KMS-11 (cell line): ENCODE results near the gene ESYT1.
A peak's percentile ranks its signal among the peaks of the same experiment; 100 is the strongest.

Experiments
- H2AFZ ChIP-seq: fragments of 200-600 bp; sonication (generic); 2 replicates; pipeline ENCODE4 v1.6.1; 2016; ENCODE audit warnings: antibody characterized with exemption, mixed run types, low read depth
- H3K27ac ChIP-seq: fragments of 200-600 bp; sonication (generic); 2 replicates; pipeline ENCODE4 v1.6.1; 2016; ENCODE audit warnings: mild to moderate bottlenecking, mixed run types
- H3K27me3 ChIP-seq: fragments of 200-600 bp; sonication (generic); 2 replicates; pipeline ENCODE4 v1.6.1; 2017; ENCODE audit warnings: mild to moderate bottlenecking, low read depth, mixed run types, moderate library complexity; ENCODE audit not compliant: insufficient read depth
- H3K36me3 ChIP-seq: fragments of 200-600 bp; sonication (generic); 2 replicates; pipeline ENCODE4 v1.6.1; 2017; ENCODE audit warnings: mild to moderate bottlenecking, mixed run types; ENCODE audit not compliant: insufficient read depth
- H3K4me1 ChIP-seq: fragments of 200-600 bp; sonication (generic); 2 replicates; pipeline ENCODE4 v1.6.1; 2016; ENCODE audit warnings: mild to moderate bottlenecking, low read depth, mixed run types; ENCODE audit not compliant: poor library complexity, severe bottlenecking
- H3K4me2 ChIP-seq: fragments of 200-600 bp; sonication (generic); 2 replicates; pipeline ENCODE4 v1.7.0; 2016; ENCODE audit warnings: mild to moderate bottlenecking, mixed run types
- H3K4me3 ChIP-seq: fragments of 200-600 bp; sonication (generic); IDR thresholded peaks from 2 replicates; pipeline ENCODE4 v1.6.1; 2017; ENCODE audit warnings: low read depth, low read length, mixed read lengths; ENCODE audit not compliant: insufficient read depth
- H3K79me2 ChIP-seq: fragments of 200-600 bp; sonication (generic); 2 replicates; pipeline ENCODE4 v1.6.1; 2016; ENCODE audit warnings: low read depth, mixed run types; ENCODE audit not compliant: insufficient read depth
- H3K9ac ChIP-seq: fragments of 200-600 bp; sonication (generic); 2 replicates; pipeline ENCODE4 v1.6.1; 2016; ENCODE audit warnings: mild to moderate bottlenecking, mixed run types
- H4K20me1 ChIP-seq: fragments of 200-600 bp; sonication (generic); 2 replicates; pipeline ENCODE4 v1.6.1; 2016; ENCODE audit warnings: mild to moderate bottlenecking, mixed run types; ENCODE audit not compliant: insufficient read depth
- TF ChIP-seq, protein P1 (sequence below): fragments of 200-600 bp; sonication (generic); conservative IDR thresholded peaks from 2 replicates; pipeline ENCODE4 v1.6.1; 2017; ENCODE audit warnings: low read depth, mild to moderate bottlenecking, antibody characterized with exemption, low read length, moderate library complexity, mixed read lengths

The ESYT1 gene

GRCh38 chr12:56084958-56085543 lies 43.0 kb upstream of the ESYT1 start:
- H3K27ac ChIP-seq: no peak overlapping the region
- no peaks in the 10 kb centered on the region for H3K36me3 ChIP-seq
- H3K27me3 ChIP-seq: peaks cover 32% of the 10 kb centered on the region; the same call in 1 of the 2 replicates
- no peak overlapping the region for H3K4me2 ChIP-seq
- no peaks in the 10 kb centered on the region for H3K79me2 ChIP-seq
- H3K4me1 ChIP-seq: peaks cover 6% of the 10 kb centered on the region
- H3K9ac ChIP-seq: no peak overlapping the region
- H2AFZ ChIP-seq: no peak overlapping the region
- H3K4me3 ChIP-seq: no peak overlapping the region
- H4K20me1 ChIP-seq: no peaks in the 10 kb centered on the region
- TF ChIP-seq, protein P1, sequence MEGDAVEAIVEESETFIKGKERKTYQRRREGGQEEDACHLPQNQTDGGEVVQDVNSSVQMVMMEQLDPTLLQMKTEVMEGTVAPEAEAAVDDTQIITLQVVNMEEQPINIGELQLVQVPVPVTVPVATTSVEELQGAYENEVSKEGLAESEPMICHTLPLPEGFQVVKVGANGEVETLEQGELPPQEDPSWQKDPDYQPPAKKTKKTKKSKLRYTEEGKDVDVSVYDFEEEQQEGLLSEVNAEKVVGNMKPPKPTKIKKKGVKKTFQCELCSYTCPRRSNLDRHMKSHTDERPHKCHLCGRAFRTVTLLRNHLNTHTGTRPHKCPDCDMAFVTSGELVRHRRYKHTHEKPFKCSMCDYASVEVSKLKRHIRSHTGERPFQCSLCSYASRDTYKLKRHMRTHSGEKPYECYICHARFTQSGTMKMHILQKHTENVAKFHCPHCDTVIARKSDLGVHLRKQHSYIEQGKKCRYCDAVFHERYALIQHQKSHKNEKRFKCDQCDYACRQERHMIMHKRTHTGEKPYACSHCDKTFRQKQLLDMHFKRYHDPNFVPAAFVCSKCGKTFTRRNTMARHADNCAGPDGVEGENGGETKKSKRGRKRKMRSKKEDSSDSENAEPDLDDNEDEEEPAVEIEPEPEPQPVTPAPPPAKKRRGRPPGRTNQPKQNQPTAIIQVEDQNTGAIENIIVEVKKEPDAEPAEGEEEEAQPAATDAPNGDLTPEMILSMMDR: peak; percentile 65

- no peaks in the 10 kb centered on the region for H3K79me2 ChIP-seq
- H3K9ac ChIP-seq: no peak overlapping the region
- H2AFZ ChIP-seq: no peak overlapping the region
- H3K4me1 ChIP-seq: no peaks in the 10 kb centered on the region
- peaks cover 22% of the 10 kb centered on the region; the same call in 1 of the 2 replicates for H3K27me3 ChIP-seq
- TF ChIP-seq, protein P1: no peak
- no peak overlapping the region for H3K4me3 ChIP-seq
- H3K4me2 ChIP-seq: no peak overlapping the region
- H4K20me1 ChIP-seq: no peaks in the 10 kb centered on the region
- no peak overlapping the region for H3K27ac ChIP-seq
- H3K36me3 ChIP-seq: no peaks in the 10 kb centered on the region
Observed at GRCh38 chr12:56086096-56086495, 42.0 kb upstream of the ESYT1 start.

DNA sequence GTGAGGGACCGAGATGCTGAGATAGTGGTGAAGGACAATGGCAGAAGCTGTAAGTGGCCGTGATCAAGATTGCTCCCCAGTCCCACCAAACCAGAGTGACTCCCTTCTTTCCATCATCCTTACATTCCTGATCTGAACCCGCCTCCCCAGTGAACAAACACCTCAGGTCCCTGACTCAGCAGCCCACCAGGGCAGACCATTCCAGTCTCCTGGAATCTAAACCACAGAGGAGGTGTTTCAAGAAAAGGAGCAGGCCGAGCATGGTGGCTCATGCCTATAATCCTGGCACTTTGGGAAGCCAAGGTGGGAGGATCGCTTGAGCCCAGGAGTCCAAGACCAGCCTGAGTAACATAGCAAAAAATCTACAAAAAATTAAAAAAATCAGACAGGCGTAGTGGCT lies 41.5 kb upstream of the ESYT1 start:
- Histone ChIP-seq H3K4me2 (no peak overlapping the region), H4K20me1 (no peaks in the 10 kb centered on the region), H3K9ac (no peak overlapping the region), H3K27ac (no peak overlapping the region), H3K4me1 (no peaks in the 10 kb centered on the region), H3K27me3 (peaks cover 18% of the 10 kb centered on the region; the same call in 1 of the 2 replicates), H3K36me3 (no peaks in the 10 kb centered on the region), H3K79me2 (no peaks in the 10 kb centered on the region), H2AFZ (no peak overlapping the region), H3K4me3 (no peak overlapping the region)
- TF ChIP-seq, protein P1: no peak; the same call in 1 of the 2 replicates

GRCh38 chr12:56087220-56087619 lies 40.8 kb upstream of the ESYT1 start:
- Histone ChIP-seq H3K4me3 (no peak overlapping the region), H3K4me1 (no peaks in the 10 kb centered on the region), H3K9ac (no peak overlapping the region), H2AFZ (no peak overlapping the region), H3K36me3 (no peaks in the 10 kb centered on the region), H3K27ac (no peak overlapping the region), H3K4me2 (no peak overlapping the region), H4K20me1 (no peaks in the 10 kb centered on the region), H3K27me3 (peaks cover 12% of the 10 kb centered on the region; the same call in 1 of the 2 replicates), H3K79me2 (no peaks in the 10 kb centered on the region)
- TF ChIP-seq, protein P1: no peak
